HG03103 (cell line): ENCODE results near the gene RPUSD1.
A peak's percentile ranks its signal among the peaks of the same experiment; 100 is the strongest.

Source experiments
- ATAC-seq: cut with Tn5 transposase; IDR thresholded peaks from one replicate; pipeline ENCODE4 v1.9.1; 2021; ENCODE audit warnings: low read depth; ENCODE audit not compliant: unreplicated experiment

Gene RPUSD1

DNA sequence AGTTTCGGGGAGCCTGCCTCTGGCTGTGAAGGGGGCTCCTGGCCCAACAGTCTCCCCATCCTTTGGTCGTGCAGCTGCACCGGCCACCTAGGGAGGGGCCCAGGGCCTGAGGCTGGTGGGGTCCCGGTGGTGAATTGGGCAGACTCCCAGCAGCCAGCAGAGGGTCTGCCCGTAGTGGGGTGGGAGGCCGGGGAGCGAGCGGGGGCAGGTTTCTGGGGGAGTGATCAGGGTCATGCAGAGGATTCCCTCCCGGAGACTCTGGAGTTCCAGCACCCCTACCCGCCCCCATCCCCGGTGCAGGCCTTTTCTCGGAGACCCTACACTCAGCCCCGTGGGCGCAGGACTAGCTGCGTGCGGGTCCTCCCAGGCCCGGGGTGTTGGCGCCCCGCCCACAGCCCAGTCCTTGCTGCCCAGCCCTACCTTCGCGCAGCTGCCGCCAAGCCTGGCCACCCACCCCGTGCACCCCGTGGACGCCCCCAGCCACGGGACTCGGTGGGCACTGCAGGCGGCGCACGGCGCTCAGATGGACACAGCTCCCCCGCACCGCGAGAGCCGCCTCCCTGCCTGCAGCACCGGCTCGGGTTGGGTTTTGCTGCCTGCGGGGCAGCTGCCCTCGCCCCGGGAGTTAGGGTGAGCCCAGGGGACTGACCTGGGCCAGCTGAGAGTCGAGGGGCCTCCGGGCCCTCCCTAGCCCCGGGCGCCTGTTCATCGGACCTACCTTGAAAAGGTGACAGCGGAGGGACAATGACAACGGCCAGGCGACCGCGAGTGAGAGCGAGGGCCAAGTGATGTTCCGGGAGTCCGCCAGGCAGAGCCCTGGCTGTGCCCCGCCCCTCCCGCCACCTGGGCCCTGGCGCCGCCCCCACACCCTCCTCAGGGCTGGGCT lies 12.0 kb upstream of the RPUSD1 start, which contains the start of gene GNG13:
Gene GNG13 (minus strand): TSS at position 787 of the 886 bp plus-strand sequence. CDS start 1,657 bp downstream, outside the sequence.
- ATAC-seq = no peak

DNA sequence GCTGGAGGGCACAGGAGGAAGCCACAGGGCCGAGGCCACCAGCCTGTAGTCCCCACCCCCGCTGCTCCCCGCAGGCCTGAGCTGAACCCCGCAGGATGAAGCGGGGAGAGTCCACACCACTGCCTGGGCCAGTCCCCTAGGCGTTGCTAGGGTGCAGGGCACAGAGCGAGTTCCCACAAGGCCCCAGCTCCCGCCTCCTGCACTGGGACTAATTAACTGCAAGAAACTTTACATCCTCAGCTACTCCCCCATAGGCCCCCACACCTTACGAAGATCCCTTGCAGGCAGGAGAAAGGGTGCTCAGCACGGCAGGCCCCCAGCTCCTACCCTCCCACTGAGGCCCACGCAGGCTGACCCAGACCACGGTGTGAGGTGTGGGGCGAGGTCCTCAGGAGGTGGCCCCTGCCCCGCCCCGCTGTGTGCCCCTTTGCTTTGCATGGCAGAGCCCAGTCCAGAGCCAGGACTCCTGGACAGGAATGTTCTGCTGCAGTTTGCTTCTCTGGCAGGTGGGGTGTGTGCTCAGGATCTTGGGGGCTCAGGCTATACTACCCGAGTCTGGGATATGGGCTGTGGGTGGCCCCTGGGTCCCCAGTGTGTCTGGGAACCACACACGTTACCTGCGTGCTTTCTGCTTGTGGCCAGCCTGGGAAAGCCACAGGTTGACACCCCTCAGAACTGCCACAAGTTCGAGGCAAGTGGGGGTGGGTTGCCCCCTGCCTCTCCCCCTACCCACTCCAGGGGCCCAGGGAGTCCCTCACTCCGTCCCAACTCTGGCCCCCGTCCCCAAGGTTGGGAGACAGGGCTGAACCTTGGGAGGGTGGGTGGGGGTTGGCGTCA lies 11.1 kb upstream of the RPUSD1 start:
- no peak for ATAC-seq

DNA sequence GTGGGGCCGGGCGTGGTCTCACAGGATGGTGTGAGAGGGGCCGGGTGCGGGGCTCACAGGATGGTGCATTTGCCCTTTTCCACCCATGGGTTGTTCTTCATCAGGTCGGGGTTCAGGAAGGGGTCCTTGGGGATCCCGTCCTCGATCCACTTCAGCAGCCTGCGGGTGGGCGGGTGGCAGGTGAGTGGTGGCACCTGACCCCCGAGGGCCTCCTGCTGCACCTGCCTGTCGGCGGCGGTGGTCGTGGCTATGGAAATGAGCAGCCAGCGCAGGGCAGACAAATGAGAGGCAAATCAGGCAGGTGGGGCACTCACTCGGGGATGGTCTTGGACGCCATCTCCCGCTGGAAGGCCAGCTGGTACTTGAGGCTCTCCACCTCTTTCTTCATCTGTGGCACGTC lies 10.5 kb upstream of the RPUSD1 start:
- no peak for ATAC-seq

GRCh38 chr16:797686-798085 lies 9.5 kb upstream of the RPUSD1 start:
- no peak for ATAC-seq

GRCh38 chr16:797120-797420 lies 8.9 kb upstream of the RPUSD1 start:
- ATAC-seq = no peak

DNA sequence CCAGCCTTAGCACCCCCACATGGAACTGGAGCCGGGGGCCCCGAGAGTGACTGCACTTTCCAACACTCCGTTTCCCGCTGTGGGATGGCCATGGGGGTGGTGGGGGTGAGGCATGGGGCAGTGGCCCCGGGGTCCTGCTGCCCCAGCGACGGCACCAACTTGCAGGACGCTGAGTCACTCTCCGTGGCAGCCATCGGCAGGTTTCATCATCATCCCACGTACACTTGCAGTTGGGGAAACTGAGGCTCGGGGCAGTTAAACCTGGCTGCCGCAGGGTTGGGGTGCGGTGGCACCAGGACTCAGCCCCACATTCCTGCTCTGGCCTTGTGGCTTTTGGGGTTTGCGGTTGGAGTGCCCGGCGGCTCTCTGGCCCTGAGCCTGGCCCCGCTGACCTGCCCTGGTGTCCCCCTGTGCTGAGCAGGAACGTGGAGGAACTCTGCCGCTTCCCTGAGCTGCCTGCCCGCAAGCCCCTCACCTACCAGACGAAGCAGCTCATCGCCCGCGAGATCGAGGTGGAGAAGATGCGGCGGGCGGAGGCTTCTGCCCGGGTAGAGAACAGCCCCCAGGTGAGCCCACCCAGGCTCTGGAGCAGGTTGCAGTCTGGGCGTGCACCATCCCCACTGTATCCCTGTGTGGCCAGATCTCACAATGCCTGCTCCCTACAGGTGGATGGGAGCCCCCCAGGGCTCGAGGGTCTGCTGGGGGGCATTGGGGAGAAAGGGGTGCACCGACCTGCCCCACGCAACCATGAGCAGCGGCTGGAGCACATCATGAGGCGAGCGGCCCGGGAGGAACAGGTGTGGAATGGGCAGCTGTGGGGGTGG lies 8.3 kb upstream of the RPUSD1 start:
- no peak for ATAC-seq

- ATAC-seq = no peak
These were observed 7.5 kb upstream of the RPUSD1 start for GRCh38 chr16:795580-796229.

GRCh38 chr16:794853-795466 lies 6.8 kb upstream of the RPUSD1 start:
- no peak for ATAC-seq

GRCh38 chr16:794091-794822 lies 6.1 kb upstream of the RPUSD1 start:
- no peak for ATAC-seq

GRCh38 chr16:793414-793813 lies 5.2 kb upstream of the RPUSD1 start:
- ATAC-seq = no peak

DNA sequence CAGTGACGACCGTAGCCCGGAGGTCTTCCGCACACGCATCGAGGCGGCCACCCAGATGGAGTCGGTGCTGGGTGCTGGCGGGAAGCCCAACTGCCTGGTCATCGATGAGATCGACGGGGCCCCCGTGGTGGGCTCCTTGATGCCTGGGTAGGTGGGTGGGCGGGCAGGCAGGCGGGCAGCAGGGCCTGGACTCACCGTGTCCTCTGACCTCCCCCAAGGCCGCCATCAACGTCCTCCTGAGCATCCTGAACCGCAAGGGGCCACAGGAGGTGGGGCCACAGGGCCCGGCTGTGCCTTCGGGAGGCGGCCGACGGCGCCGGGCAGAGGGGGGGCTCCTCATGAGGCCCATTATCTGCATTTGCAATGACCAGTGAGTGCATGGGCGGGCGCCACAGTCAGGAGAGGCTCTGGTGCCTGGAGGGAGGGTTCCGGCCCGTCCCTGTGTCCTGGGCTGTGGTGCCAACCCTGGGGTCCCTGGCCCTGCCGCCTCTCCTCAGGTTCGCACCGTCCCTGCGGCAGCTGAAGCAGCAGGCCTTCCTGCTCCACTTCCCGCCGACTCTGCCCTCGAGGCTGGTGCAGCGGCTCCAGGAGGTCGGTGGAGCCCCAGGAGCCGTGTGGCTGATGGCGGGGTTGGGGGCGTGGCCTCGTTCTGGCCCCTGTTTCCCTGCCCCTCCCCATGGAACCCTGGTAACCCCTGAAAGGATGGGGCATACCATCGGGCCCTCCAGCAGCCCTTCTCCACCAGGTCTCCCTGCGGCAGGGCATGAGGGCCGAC lies 4.2 kb upstream of the RPUSD1 start:
- no peak for ATAC-seq

DNA sequence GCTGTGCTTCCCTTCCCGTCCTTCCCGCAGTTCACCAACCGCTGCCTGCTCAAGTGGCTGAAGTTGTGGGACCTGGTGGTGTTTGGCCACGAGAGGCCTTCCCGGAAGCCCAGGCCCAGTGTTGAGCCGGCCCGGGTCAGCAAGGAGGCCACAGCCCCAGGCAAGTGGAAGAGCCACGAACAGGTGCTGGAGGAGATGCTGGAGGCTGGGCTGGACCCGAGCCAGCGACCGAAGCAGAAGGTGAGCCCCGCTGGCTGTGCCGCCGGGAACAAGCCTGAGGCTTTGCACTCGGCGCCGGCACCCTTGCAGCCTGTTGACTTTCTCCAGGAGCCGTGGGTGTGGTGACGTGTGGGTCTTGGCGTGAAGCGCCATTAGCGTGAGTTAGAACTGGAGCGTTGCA lies 3.0 kb upstream of the RPUSD1 start:
- no peak for ATAC-seq

GRCh38 chr16:790086-790485 lies 1.9 kb upstream of the RPUSD1 start:
- ATAC-seq = no peak

- ATAC-seq = no peak
These were observed 1.1 kb upstream of the RPUSD1 start for GRCh38 chr16:789191-789850.

- peak; percentile 75 for ATAC-seq
These were observed 382 bp upstream of the RPUSD1 start, which contains the start of gene CHTF18 for GRCh38 chr16:788399-789126. CHTF18 (plus strand) TSS chr16:788620; CDS start chr16:788685, 65 bp downstream.

DNA sequence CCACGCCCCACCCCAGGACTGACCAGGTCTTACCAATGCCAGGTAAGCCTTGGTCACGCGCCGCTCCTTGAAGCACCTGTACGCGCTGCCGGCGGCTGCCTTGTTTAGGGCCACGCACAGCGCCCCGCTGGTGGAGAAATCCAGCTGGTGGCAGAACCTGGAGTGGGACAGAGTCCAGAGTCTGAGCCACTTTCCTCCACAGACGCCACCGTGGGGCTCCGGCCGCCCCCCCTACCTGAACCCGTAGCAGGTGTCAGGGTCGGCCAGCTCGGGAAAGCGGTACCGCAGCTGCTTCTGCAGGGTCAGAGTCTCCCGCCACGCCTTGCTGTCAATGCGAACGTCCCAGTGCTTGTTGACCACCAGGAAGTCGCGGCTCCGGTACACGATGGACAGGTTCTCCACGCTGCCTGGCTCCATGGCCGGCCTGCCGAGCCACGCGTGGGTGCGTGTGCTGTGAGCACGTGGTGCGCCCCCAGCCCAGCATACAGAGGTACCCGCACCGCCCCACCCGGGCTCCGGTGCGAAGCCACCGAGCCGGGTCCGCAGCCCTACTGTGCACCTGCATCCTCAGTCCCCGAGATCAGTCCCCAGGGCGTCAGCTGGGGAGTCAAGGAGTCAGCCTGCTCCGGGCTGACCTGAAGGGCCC lies 737 bp downstream of the RPUSD1 start:
- peak; percentile 8 for ATAC-seq
